ENCODE results near the gene VPS13D. TPM values are rescaled to one million over a fixed set of nuclear protein-coding genes. Genes with fewer than 3 reads are reported as not detected.

The VPS13D gene
- total RNA-seq, 1 donor from 2014 or later = 88.9 TPM

GRCh38 chr1:12333036-12333785 is 103.4 kb downstream of the VPS13D start:
- H3K36me3 ChIP-seq = peaks cover 0 to 44% of the 10 kb centered on the region in 2 donors
- peaks cover 3% of the 10 kb centered on the region for H3K4me1 ChIP-seq
- H3K9me3 ChIP-seq = no peaks in the 10 kb centered on the region
- intact Hi-C loops (cut with DNase I) = no loop called here
- H3K4me3 ChIP-seq = no peak overlapping the region
- no peak for DNase-seq (ENCODE audit: extremely low spot score in 2 of 2)
- TF ChIP-seq POLR2A (IDR thresholded peaks at IDR 0.05) = no peak
- TF ChIP-seq, protein P1, sequence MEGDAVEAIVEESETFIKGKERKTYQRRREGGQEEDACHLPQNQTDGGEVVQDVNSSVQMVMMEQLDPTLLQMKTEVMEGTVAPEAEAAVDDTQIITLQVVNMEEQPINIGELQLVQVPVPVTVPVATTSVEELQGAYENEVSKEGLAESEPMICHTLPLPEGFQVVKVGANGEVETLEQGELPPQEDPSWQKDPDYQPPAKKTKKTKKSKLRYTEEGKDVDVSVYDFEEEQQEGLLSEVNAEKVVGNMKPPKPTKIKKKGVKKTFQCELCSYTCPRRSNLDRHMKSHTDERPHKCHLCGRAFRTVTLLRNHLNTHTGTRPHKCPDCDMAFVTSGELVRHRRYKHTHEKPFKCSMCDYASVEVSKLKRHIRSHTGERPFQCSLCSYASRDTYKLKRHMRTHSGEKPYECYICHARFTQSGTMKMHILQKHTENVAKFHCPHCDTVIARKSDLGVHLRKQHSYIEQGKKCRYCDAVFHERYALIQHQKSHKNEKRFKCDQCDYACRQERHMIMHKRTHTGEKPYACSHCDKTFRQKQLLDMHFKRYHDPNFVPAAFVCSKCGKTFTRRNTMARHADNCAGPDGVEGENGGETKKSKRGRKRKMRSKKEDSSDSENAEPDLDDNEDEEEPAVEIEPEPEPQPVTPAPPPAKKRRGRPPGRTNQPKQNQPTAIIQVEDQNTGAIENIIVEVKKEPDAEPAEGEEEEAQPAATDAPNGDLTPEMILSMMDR (IDR thresholded peaks at IDR 0.05) = no peak
- no peak for TF ChIP-seq POLR2AphosphoS5 (IDR thresholded peaks at IDR 0.05; ENCODE audit: insufficient read depth in 1 of 2, low read depth in 1 of 2)
- no peaks in the 10 kb centered on the region for H3K27me3 ChIP-seq
- no peak overlapping the region for H3K27ac ChIP-seq

- Histone ChIP-seq H3K27me3 (no peaks in the 10 kb centered on the region), H3K4me1 (peaks cover 26% of the 10 kb centered on the region), H3K9me3 (no peaks in the 10 kb centered on the region), H3K36me3 (peaks cover 0 to 22% of the 10 kb centered on the region in 2 donors), H3K4me3 (no peak overlapping the region), H3K27ac (no peak overlapping the region)
- no peak for TF ChIP-seq POLR2A (IDR thresholded peaks at IDR 0.05)
- TF ChIP-seq, protein P1 (IDR thresholded peaks at IDR 0.05) = no peak
- no peak for TF ChIP-seq POLR2AphosphoS5 (IDR thresholded peaks at IDR 0.05; ENCODE audit: insufficient read depth in 1 of 2, low read depth in 1 of 2)
- intact Hi-C loops (cut with DNase I) = no loop called here
- DNase-seq (ENCODE audit: extremely low spot score in 2 of 2) = no peak
Measured at GRCh38 chr1:12335815-12336214, 106.0 kb downstream of the VPS13D start.

DNA sequence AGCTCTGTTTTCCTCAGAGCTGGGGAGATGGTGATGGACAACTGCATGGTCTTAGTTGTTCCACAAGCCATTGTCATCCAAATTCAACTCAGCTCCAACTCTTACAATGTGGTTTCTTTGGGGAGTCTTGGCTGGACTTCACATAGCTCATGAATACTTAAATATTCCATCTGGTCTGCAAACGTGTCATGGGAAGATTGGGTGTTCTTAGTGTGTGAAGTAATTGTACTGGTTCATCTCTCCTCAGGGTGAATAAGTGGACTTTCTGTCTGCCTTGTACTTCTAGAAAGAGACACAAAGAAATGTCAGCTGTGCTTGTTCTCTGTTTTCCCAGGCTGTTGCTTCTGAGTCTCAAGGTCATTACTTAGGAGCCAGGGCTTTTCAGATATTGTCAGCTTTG is 106.6 kb downstream of the VPS13D start:
- DNase-seq (ENCODE audit: extremely low spot score in 2 of 2) = no peak
- no peak overlapping the region for H3K4me3 ChIP-seq
- H3K4me1 ChIP-seq = peaks cover 31% of the 10 kb centered on the region
- H3K36me3 ChIP-seq = peaks cover 0 to 19% of the 10 kb centered on the region in 2 donors
- H3K9me3 ChIP-seq = no peaks in the 10 kb centered on the region
- no peak overlapping the region for H3K27ac ChIP-seq
- no peaks in the 10 kb centered on the region for H3K27me3 ChIP-seq
- no peak for TF ChIP-seq POLR2A (IDR thresholded peaks at IDR 0.05)
- TF ChIP-seq, protein P1 (IDR thresholded peaks at IDR 0.05) = no peak
- no peak for TF ChIP-seq POLR2AphosphoS5 (IDR thresholded peaks at IDR 0.05; ENCODE audit: insufficient read depth in 1 of 2, low read depth in 1 of 2)
- intact Hi-C loops (cut with DNase I) = no loop called here

DNA sequence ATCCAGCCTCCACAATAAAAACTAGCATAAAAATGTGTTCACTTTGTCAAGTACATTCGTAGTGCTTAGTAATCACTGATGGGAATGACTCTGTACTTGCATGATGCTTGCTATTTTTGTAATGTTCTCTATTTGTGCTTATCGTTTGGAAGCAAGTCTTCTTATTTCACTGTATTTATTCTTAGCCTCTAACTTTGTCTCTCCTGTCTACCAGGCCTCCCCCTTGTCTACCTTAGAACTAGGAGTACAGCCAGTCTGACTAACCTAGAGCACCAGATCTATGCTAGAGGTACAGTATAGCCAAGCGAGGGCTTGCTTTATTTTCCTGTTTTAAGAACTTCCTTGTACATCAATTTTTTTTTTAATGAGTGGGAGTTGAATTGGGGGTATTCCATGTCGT is 108.2 kb downstream of the VPS13D start:
- intact Hi-C loops (cut with DNase I) = no loop called here
- no peak for DNase-seq (ENCODE audit: extremely low spot score in 2 of 2)
- Histone ChIP-seq H3K4me1 (peaks cover 45% of the 10 kb centered on the region), H3K9me3 (no peaks in the 10 kb centered on the region), H3K27ac (peak overlapping the region; percentile 53), H3K4me3 (no peak overlapping the region), H3K36me3 (peaks cover 0 to 24% of the 10 kb centered on the region in 2 donors), H3K27me3 (no peaks in the 10 kb centered on the region)
- TF ChIP-seq, protein P1 (IDR thresholded peaks at IDR 0.05) = no peak
- TF ChIP-seq POLR2AphosphoS5 (IDR thresholded peaks at IDR 0.05; ENCODE audit: insufficient read depth in 1 of 2, low read depth in 1 of 2) (no peak), POLR2A (IDR thresholded peaks at IDR 0.05) (no peak)

GRCh38 chr1:12338823-12339222 is 109.0 kb downstream of the VPS13D start:
- H3K36me3 ChIP-seq = peaks cover 0 to 28% of the 10 kb centered on the region in 2 donors
- no peaks in the 10 kb centered on the region for H3K27me3 ChIP-seq
- TF ChIP-seq, protein P1 (IDR thresholded peaks at IDR 0.05) = no peak
- no peak for TF ChIP-seq POLR2AphosphoS5 (IDR thresholded peaks at IDR 0.05; ENCODE audit: insufficient read depth in 1 of 2, low read depth in 1 of 2)
- no peak for TF ChIP-seq POLR2A (IDR thresholded peaks at IDR 0.05)
- no peak for DNase-seq (ENCODE audit: extremely low spot score in 2 of 2)
- H3K27ac ChIP-seq = peak overlapping the region; percentile 53
- H3K4me1 ChIP-seq = peaks cover 53% of the 10 kb centered on the region
- no peaks in the 10 kb centered on the region for H3K9me3 ChIP-seq
- intact Hi-C loops (cut with DNase I) = no loop called here
- H3K4me3 ChIP-seq = no peak overlapping the region

Data from vagina (tissue), 2 donors.